Cardiac muscle cell (in vitro differentiated cells and primary cell): ENCODE data around the gene TOX2. TPM values are rescaled to one million over a fixed set of nuclear protein-coding genes. Genes with fewer than 3 reads are reported as not detected.

Experiments used
- DNase-seq, 2 donors: peaks; one replicate each; pipeline versions ENCODE4 v3.0.0 to v3.0.0-alpha.2; 2010 to 2017; ENCODE audit warnings: low read depth in 1 of 2, low spot score in 1 of 2
- H3K27ac ChIP-seq: fragments of 200-600 bp; sonication (generic); 2 replicates; pipeline ENCODE4 v1.5.1; 2016
- H3K27me3 ChIP-seq: fragments of 200-600 bp; sonication (generic); 2 replicates; pipeline ENCODE4 v1.6.0; 2016; ENCODE audit warnings: control low read depth
- H3K36me3 ChIP-seq: fragments of 200-600 bp; sonication (generic); 2 replicates; pipeline ENCODE4 v1.5.1; 2016; ENCODE audit warnings: control low read depth
- H3K4me1 ChIP-seq: fragments of 200-600 bp; sonication (generic); 2 replicates; pipeline ENCODE4 v1.8.1; 2017; ENCODE audit warnings: low read depth, mild to moderate bottlenecking, mixed run types
- H3K4me3 ChIP-seq: fragments of 200-600 bp; sonication (generic); 2 replicates; pipeline ENCODE4 v1.5.1; 2016; ENCODE audit warnings: mild to moderate bottlenecking
- H3K9me3 ChIP-seq: fragments of 200-600 bp; sonication (generic); 2 replicates; pipeline ENCODE4 v1.5.1; 2017; ENCODE audit warnings: low read depth, mild to moderate bottlenecking, control low read depth
- CTCF ChIP-seq: IDR thresholded peaks from 2 replicates; pipeline ENCODE4 v1.5.1; 2012; ENCODE audit warnings: low read depth, mild to moderate bottlenecking, low read length
- polyA plus RNA-seq: library from polyadenylated mRNA; unstranded; fragments of >200 nt; fragmentation: Nextera tagmentation; extraction: Ambion mirVana; gene quantifications from 2 replicates; pipeline ENCODE4 v1.2.1, GENCODE V29; 2016
- total RNA-seq: library from RNA; depleted of rRNA; stranded (reverse); fragments of >200 nt; gene quantifications from 2 replicates; pipeline ENCODE4 v1.2.3, GENCODE V29; 2016

The TOX2 gene
- total and polyA plus RNA-seq, 2 experiments from 2014 or later, result 0.09 to 0.32 TPM

- peak in 1 of 2 donors; percentile 73 for DNase-seq
- no peaks in the 10 kb centered on the region for H3K9me3 ChIP-seq
- no peak for TF ChIP-seq CTCF
- H3K36me3 ChIP-seq, result no peaks in the 10 kb centered on the region
- H3K4me3 ChIP-seq, result no peak overlapping the region
- no peak overlapping the region for H3K27ac ChIP-seq
- no peaks in the 10 kb centered on the region for H3K4me1 ChIP-seq
- no peaks in the 10 kb centered on the region for H3K27me3 ChIP-seq
Observed at GRCh38 chr20:44014807-44015732, 100.4 kb downstream of the TOX2 start.

DNA sequence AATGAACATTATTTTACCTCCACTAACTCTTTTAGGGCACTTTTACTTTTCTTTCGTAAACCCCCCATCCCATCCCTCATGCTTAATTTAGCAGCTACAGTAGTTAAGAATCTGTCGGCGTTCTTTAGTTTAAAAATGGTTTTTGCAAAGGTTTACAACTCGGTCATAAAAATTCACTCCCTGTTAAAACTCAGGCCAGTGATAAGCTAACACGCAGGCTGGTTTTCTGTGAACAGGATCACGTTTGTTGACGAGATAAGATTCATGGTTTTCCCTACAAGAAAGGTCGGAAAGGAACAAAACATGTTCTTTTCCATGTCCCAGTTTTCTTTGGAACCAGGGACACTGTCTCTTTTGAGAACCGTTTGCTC is 101.1 kb downstream of the TOX2 start:
- DNase-seq, result no peak
- H3K4me1 ChIP-seq, result no peaks in the 10 kb centered on the region
- no peak overlapping the region for H3K27ac ChIP-seq
- H3K4me3 ChIP-seq, result no peak overlapping the region
- H3K9me3 ChIP-seq, result no peaks in the 10 kb centered on the region
- no peak for TF ChIP-seq CTCF
- H3K36me3 ChIP-seq, result no peaks in the 10 kb centered on the region
- no peaks in the 10 kb centered on the region for H3K27me3 ChIP-seq

- H3K9me3 ChIP-seq, result no peaks in the 10 kb centered on the region
- H3K4me1 ChIP-seq, result no peaks in the 10 kb centered on the region
- H3K27me3 ChIP-seq, result no peaks in the 10 kb centered on the region
- no peaks in the 10 kb centered on the region for H3K36me3 ChIP-seq
- DNase-seq, result no peak
- no peak overlapping the region for H3K4me3 ChIP-seq
- no peak for TF ChIP-seq CTCF
- no peak overlapping the region for H3K27ac ChIP-seq
Observed at GRCh38 chr20:44016525-44016924, 101.9 kb downstream of the TOX2 start.

GRCh38 chr20:44017211-44017610 is 102.6 kb downstream of the TOX2 start:
- no peaks in the 10 kb centered on the region for H3K4me1 ChIP-seq
- no peak overlapping the region for H3K27ac ChIP-seq
- no peak for DNase-seq
- H3K27me3 ChIP-seq, result no peaks in the 10 kb centered on the region
- H3K4me3 ChIP-seq, result no peak overlapping the region
- H3K9me3 ChIP-seq, result no peaks in the 10 kb centered on the region
- no peaks in the 10 kb centered on the region for H3K36me3 ChIP-seq
- no peak for TF ChIP-seq CTCF

DNA sequence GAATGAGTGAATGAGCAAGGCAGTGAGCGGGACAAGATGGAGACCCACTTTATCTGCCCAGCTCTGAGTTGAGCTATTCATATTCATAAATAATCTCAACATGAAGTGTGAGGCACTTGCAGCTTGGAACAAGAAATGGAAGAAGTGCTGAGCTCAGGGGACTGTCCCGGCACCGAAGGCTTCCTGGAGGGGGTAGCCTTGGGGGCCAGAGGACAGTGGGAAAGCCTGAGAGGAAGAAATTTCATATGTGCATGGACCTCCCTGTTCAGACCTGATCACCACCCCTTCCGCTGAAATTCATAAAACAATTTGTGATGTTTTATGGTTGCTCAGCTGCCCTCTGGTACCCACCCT is 103.2 kb downstream of the TOX2 start:
- no peak for TF ChIP-seq CTCF

More for the DNA sequence above, 103.2 kb downstream of the TOX2 start:
- Histone ChIP-seq H3K27me3 (no peaks in the 10 kb centered on the region), H3K36me3 (no peaks in the 10 kb centered on the region), H3K9me3 (no peaks in the 10 kb centered on the region), H3K4me3 (no peak overlapping the region), H3K4me1 (no peaks in the 10 kb centered on the region), H3K27ac (no peak overlapping the region)
- DNase-seq, result no peak
